GM12891 (cell line): ENCODE measurements around the gene CPHXL.

ENCODE experiments used
- POLR2A ChIP-seq: IDR thresholded peaks from 2 replicates; pipeline ENCODE4 v1.6.1; 2011; ENCODE audit warnings: low read depth, low read length, control low read depth
- POLR2AphosphoS5 ChIP-seq: IDR thresholded peaks from 2 replicates; pipeline ENCODE4 v1.6.1; 2011; ENCODE audit warnings: low read depth, low read length, control low read depth
- POU2F2 ChIP-seq: IDR thresholded peaks from 2 replicates; pipeline ENCODE4 v1.6.1; 2011; ENCODE audit warnings: low read depth, mild to moderate bottlenecking, control low read depth, low read length, moderate library complexity
- SPI1 ChIP-seq: IDR thresholded peaks from 2 replicates; pipeline ENCODE4 v1.6.1; 2011; ENCODE audit warnings: low read depth, low read length, control low read depth
- TAF1 ChIP-seq: IDR thresholded peaks from 2 replicates; pipeline ENCODE4 v1.6.1; 2011; ENCODE audit warnings: low read depth, low read length, control low read depth

- TF ChIP-seq POLR2A, result no peak
- no peak for TF ChIP-seq TAF1
- no peak for TF ChIP-seq POU2F2
- TF ChIP-seq POLR2AphosphoS5, result no peak
- TF ChIP-seq SPI1, result no peak
Measured at GRCh38 chr16:75746359-75746758, 20.1 kb upstream of the CPHXL start.
